Caco-2 (cell line): Measurements from ENCODE around the gene COL6A3. TPM values are rescaled to one million over a fixed set of nuclear protein-coding genes. Genes with fewer than 3 reads are reported as not detected.

Source experiments
- BruUV-seq: library from RNA; stranded (reverse); fragments of 400-500 nt; replicated peaks from 2 replicates; lab custom pipeline; 2021; lab: Mats Ljungman, UMichigan
- CTCF ChIA-PET: fragments of 300-600 bp; sonication (Branson Sonifier 250); formaldehyde crosslinking; loops from one replicate; lab custom pipeline; 2022; ENCODE audit warnings: antibody characterized with exemption; lab: Charles Lee
- POLR2A ChIA-PET: fragments of 300-600 bp; sonication (Branson Sonifier 250); formaldehyde crosslinking; loops from one replicate; lab custom pipeline; 2022; ENCODE audit warnings: antibody characterized with exemption; lab: Charles Lee
- DNase-seq, 2 experiments: peaks; one replicate each; pipeline versions ENCODE4 v3.0.0 to v3.0.0-alpha.2; 2020 to 2022
- H3K27me3 ChIP-seq: replicated peaks from 2 replicates; pipeline ENCODE4 v1.6.0; 2011; ENCODE audit warnings: low read length; ENCODE audit not compliant: control insufficient read depth, insufficient read depth
- H3K36me3 ChIP-seq: 2 replicates; pipeline ENCODE4 v1.5.1; 2011; ENCODE audit warnings: low read length; ENCODE audit not compliant: control insufficient read depth, insufficient read depth
- H3K4me1 ChIP-seq: fragments of 250-450 bp; sonication (Bioruptor Pico); 2 replicates; pipeline ENCODE4 v1.5.1; 2020; ENCODE audit warnings: mild to moderate bottlenecking
- H3K4me3 ChIP-seq: 2 replicates; pipeline ENCODE4 v1.5.1; 2011; ENCODE audit warnings: low read depth, mild to moderate bottlenecking, control low read depth, low read length
- H3K9me3 ChIP-seq: fragments of 250-450 bp; sonication (Bioruptor Pico); 2 replicates; pipeline ENCODE4 v1.5.1; 2020; ENCODE audit warnings: mild to moderate bottlenecking, moderate library complexity
- H3K27ac Mint-ChIP-seq: one replicate; pipeline ENCODE4 v1.8.0; 2022; ENCODE audit warnings: mixed read lengths; ENCODE audit not compliant: unreplicated experiment
- H3K27me3 Mint-ChIP-seq: one replicate; pipeline ENCODE4 v1.8.0; 2022; ENCODE audit warnings: mixed read lengths; ENCODE audit not compliant: insufficient read depth, unreplicated experiment
- H3K36me3 Mint-ChIP-seq: one replicate; pipeline ENCODE4 v1.8.0; 2022; ENCODE audit warnings: mild to moderate bottlenecking, mixed read lengths; ENCODE audit not compliant: insufficient read depth, unreplicated experiment
- H3K4me1 Mint-ChIP-seq: one replicate; pipeline ENCODE4 v1.8.0; 2022; ENCODE audit warnings: low read depth, mixed read lengths; ENCODE audit not compliant: unreplicated experiment
- H3K4me3 Mint-ChIP-seq: one replicate; pipeline ENCODE4 v1.8.0; 2022; ENCODE audit warnings: mild to moderate bottlenecking, moderate library complexity, mixed read lengths; ENCODE audit not compliant: unreplicated experiment
- H3K9me3 Mint-ChIP-seq: one replicate; pipeline ENCODE4 v1.8.0; 2022; ENCODE audit warnings: mixed read lengths; ENCODE audit not compliant: unreplicated experiment
- CTCF ChIP-seq, 2 experiments: fragments of 200-600 bp in 1 of 2; IDR thresholded peaks; 1 replicate in 1 of 2; 2 replicates in 1 of 2; pipeline versions ENCODE4 v1.5.1 to v1.8.0; 2011 to 2022; ENCODE audit warnings: antibody characterized with exemption in 1 of 2, control low read depth in 1 of 2, inconsistent platforms in 1 of 2, low read depth in 1 of 2, low read length in 1 of 2, mild to moderate bottlenecking in 1 of 2, moderate library complexity in 1 of 2; ENCODE audit not compliant: insufficient read depth in 1 of 2, severe bottlenecking in 1 of 2, unreplicated experiment in 1 of 2
- intact Hi-C: fragments of 100-400 bp; cut with micrococcal nuclease; formaldehyde crosslinking; loops from one replicate; pipeline ENCODE4 v1.10.0; 2022; ENCODE audit not compliant: unreplicated experiment
- total RNA-seq: library from RNA; stranded (reverse); gene quantifications from 2 replicates; pipeline ENCODE4 v1.2.3, GENCODE V29; 2022

COL6A3 gene
- total RNA-seq, 1 experiment from 2014 or later, result 0.73 TPM

- no peak overlapping the region for H3K4me3 Mint-ChIP-seq
- Histone ChIP-seq H3K4me1 (no peaks in the 10 kb centered on the region), H3K9me3 (no peaks in the 10 kb centered on the region), H3K4me3 (no peak overlapping the region), H3K36me3 (no peaks in the 10 kb centered on the region), H3K27me3 (no peaks in the 10 kb centered on the region)
- DNase-seq, result no peak
- ChIA-PET POLR2A (no interaction called here), CTCF (no interaction called here)
- no peaks in the 10 kb centered on the region for H3K9me3 Mint-ChIP-seq
- intact Hi-C loops, result no loop called here
- BruUV-seq, result no TSS peak
- H3K36me3 Mint-ChIP-seq, result no peaks in the 10 kb centered on the region
- no peaks in the 10 kb centered on the region for H3K27me3 Mint-ChIP-seq
- H3K27ac Mint-ChIP-seq, result no peak overlapping the region
- peaks cover 7% of the 10 kb centered on the region for H3K4me1 Mint-ChIP-seq
- TF ChIP-seq CTCF (IDR thresholded peaks at IDR 0.05; ENCODE audit: insufficient read depth in 1 of 2, low read depth in 1 of 2, low read length in 1 of 2, severe bottlenecking in 1 of 2, unreplicated experiment in 1 of 2), result no peak
These were observed 132.1 kb downstream of the COL6A3 start for GRCh38 chr2:237281836-237282306.

- Mint-ChIP-seq H3K4me3 (no peak overlapping the region), H3K36me3 (no peaks in the 10 kb centered on the region)
- CTCF ChIA-PET, result no interaction called here
These were observed 133.0 kb downstream of the COL6A3 start for GRCh38 chr2:237280939-237281338.

GRCh38 chr2:237280229-237280628, 133.7 kb downstream of the COL6A3 start:
- CTCF ChIA-PET, result no interaction called here
- no peak for DNase-seq
- Histone ChIP-seq H3K4me3 (no peak overlapping the region), H3K27me3 (no peaks in the 10 kb centered on the region), H3K4me1 (no peaks in the 10 kb centered on the region), H3K36me3 (no peaks in the 10 kb centered on the region), H3K9me3 (no peaks in the 10 kb centered on the region)
- BruUV-seq, result no TSS peak
- POLR2A ChIA-PET, result no interaction called here
- Mint-ChIP-seq H3K36me3 (no peaks in the 10 kb centered on the region), H3K9me3 (no peaks in the 10 kb centered on the region), H3K27ac (no peak overlapping the region), H3K27me3 (no peaks in the 10 kb centered on the region), H3K4me3 (no peak overlapping the region), H3K4me1 (peaks cover 7% of the 10 kb centered on the region)
- TF ChIP-seq CTCF (IDR thresholded peaks at IDR 0.05; ENCODE audit: insufficient read depth in 1 of 2, low read depth in 1 of 2, low read length in 1 of 2, severe bottlenecking in 1 of 2, unreplicated experiment in 1 of 2), result no peak
- intact Hi-C loops, result no loop called here

More at GRCh38 chr2:237280939-237281338, 133.0 kb downstream of the COL6A3 start:
- DNase-seq, result no peak
- Histone ChIP-seq H3K9me3 (no peaks in the 10 kb centered on the region), H3K4me3 (no peak overlapping the region), H3K4me1 (no peaks in the 10 kb centered on the region), H3K27me3 (no peaks in the 10 kb centered on the region), H3K36me3 (no peaks in the 10 kb centered on the region)
- intact Hi-C loops, result no loop called here
- BruUV-seq, result no TSS peak
- no peaks in the 10 kb centered on the region for H3K9me3 Mint-ChIP-seq
- peaks cover 7% of the 10 kb centered on the region for H3K4me1 Mint-ChIP-seq
- POLR2A ChIA-PET, result no interaction called here
- TF ChIP-seq CTCF (IDR thresholded peaks at IDR 0.05; ENCODE audit: insufficient read depth in 1 of 2, low read depth in 1 of 2, low read length in 1 of 2, severe bottlenecking in 1 of 2, unreplicated experiment in 1 of 2), result no peak
- H3K27me3 Mint-ChIP-seq, result no peaks in the 10 kb centered on the region
- H3K27ac Mint-ChIP-seq, result no peak overlapping the region
